ENCODE measurements around the gene ACOT12. TPM values are rescaled to one million over a fixed set of nuclear protein-coding genes. Genes with fewer than 3 reads are reported as not detected.

ACOT12 gene
- total RNA-seq, 1 experiment from 2014 or later, result not detected

GRCh38 chr5:81336556-81336955, 57.4 kb downstream of the ACOT12 start:
- Histone ChIP-seq H3K18ac (ENCODE audit: insufficient read length, low read depth, low read length) (no peak overlapping the region), H2BK15ac (ENCODE audit: low read depth, low read length) (no peak overlapping the region), H3T11ph (ENCODE audit: low read length) (no peak overlapping the region), H2BK120ac (ENCODE audit: low read depth, low read length, poor library complexity, severe bottlenecking) (peak overlapping the region; percentile 36), H2BK20ac (ENCODE audit: low read depth, low read length, poor library complexity, severe bottlenecking) (no peak overlapping the region), H3K23ac (ENCODE audit: insufficient read length, low read depth, low read length) (no peak overlapping the region), H3K27ac (ENCODE audit: insufficient read length, low read depth, low read length) (no peak overlapping the region), H2BK12ac (ENCODE audit: insufficient read length, low read depth, low read length) (no peak overlapping the region), H3K56ac (ENCODE audit: insufficient read length, low read depth, low read length) (no peak overlapping the region), H3K4me1 (ENCODE audit: insufficient read depth, low read length) (no peaks in the 10 kb centered on the region), H2BK5ac (ENCODE audit: insufficient read length, low read length) (no peak overlapping the region), H3K4ac (ENCODE audit: low read depth, low read length) (no peak overlapping the region), H3K4me2 (ENCODE audit: insufficient read depth, insufficient read length, low read length) (no peak overlapping the region), H3K14ac (ENCODE audit: insufficient read depth, low read length) (no peak overlapping the region), H4K20me1 (ENCODE audit: control insufficient read depth, insufficient read depth, insufficient read length) (no peaks in the 10 kb centered on the region), H3K9me3 (ENCODE audit: control insufficient read depth, low read depth, low read length) (no peaks in the 10 kb centered on the region), H2AK5ac (ENCODE audit: insufficient read length, low read length) (no peak overlapping the region), H3K79me1 (ENCODE audit: insufficient read depth, low read depth, low read length, poor library complexity, severe bottlenecking) (no peaks in the 10 kb centered on the region), H3K79me2 (ENCODE audit: insufficient read depth, low read length) (no peaks in the 10 kb centered on the region), H3K23me2 (ENCODE audit: insufficient read length, low read depth, low read length, poor library complexity, severe bottlenecking) (no peaks in the 10 kb centered on the region), H4K91ac (ENCODE audit: insufficient read length, low read depth, low read length) (no peak overlapping the region), H4K5ac (ENCODE audit: insufficient read length, low read depth, low read length) (no peak overlapping the region), H2AFZ (ENCODE audit: low read length) (no peak overlapping the region), H3K27me3 (ENCODE audit: insufficient read depth, low read length) (no peaks in the 10 kb centered on the region), H3K9ac (ENCODE audit: extremely low read depth, insufficient read length, low read length) (no peak overlapping the region), H4K8ac (replicated peaks; ENCODE audit: insufficient read length, low read depth, low read length) (no peak overlapping the region)
- no peaks in the 10 kb centered on the region; a peak in 2 of 5 replicates for H3K9me3 Mint-ChIP-seq
- no peaks in the 10 kb centered on the region; the same call in 1 of the 2 replicates for H3K27me3 Mint-ChIP-seq (ENCODE audit: low read depth)
- H3K36me3 Mint-ChIP-seq (ENCODE audit: insufficient read depth in 1 of 3, low read depth in 3 of 3), result no peaks in the 10 kb centered on the region; a peak in 1 of 7 replicates
- WGBS (ENCODE audit: extremely low coverage, insufficient read length, low lambda C conversion rate), result no CpG with 5 or more reads among the region's 1 CpG
- no peak for TF ChIP-seq CTCF (conservative IDR thresholded peaks at IDR 0.05)
- no peak for DNase-seq
- H3K4me1 Mint-ChIP-seq, result no peaks in the 10 kb centered on the region
- H3K4me3 Mint-ChIP-seq, result no peak overlapping the region
- no peak overlapping the region for H3K27ac Mint-ChIP-seq

All from H9 (cell line).